NCI-H524 treated with DMSO at 0.1 percent for 48 hours (cell line): Measurements from ENCODE around the gene GNAS.
"Not testable (repeated sequence)": the region's sequence is repeated elsewhere in the genome, so short reads cannot be mapped to it uniquely, and the experiment has no call there.

Experiments
- DNase-seq: peaks from one replicate; lab custom pipeline; 2025; lab: John Stamatoyannopoulos, UW

GNAS gene

GRCh38 chr20:58852543-58853271, at the start of gene GNAS:
Gene GNAS, plus strand, starts transcription at chr20:58852716.
- no peak for DNase-seq

- no peak for DNase-seq
Measured at GRCh38 chr20:58803533-58803932, 49.0 kb upstream of the GNAS start.

GRCh38 chr20:58807801-58808200, 44.7 kb upstream of the GNAS start:
- no peak for DNase-seq

GRCh38 chr20:58808271-58809046, 44.1 kb upstream of the GNAS start:
- DNase-seq: no peak

- DNase-seq: no peak
Measured at GRCh38 chr20:58810116-58810878, 42.2 kb upstream of the GNAS start.

- DNase-seq: no peak
Measured at GRCh38 chr20:58810879-58811250, 41.7 kb upstream of the GNAS start.

- DNase-seq: no peak
Measured at GRCh38 chr20:58811334-58811733, 41.2 kb upstream of the GNAS start.

GRCh38 chr20:58813369-58813768, 39.1 kb upstream of the GNAS start:
- no peak for DNase-seq

GRCh38 chr20:58815448-58815847, 37.1 kb upstream of the GNAS start:
- DNase-seq: no peak

GRCh38 chr20:58816051-58816450, 36.5 kb upstream of the GNAS start:
- DNase-seq: no peak

- no peak for DNase-seq
Measured at GRCh38 chr20:58816957-58817651, 35.4 kb upstream of the GNAS start.

GRCh38 chr20:58817748-58818147, 34.8 kb upstream of the GNAS start:
- DNase-seq: no peak

- DNase-seq: no peak
Measured at GRCh38 chr20:58818586-58819285, 33.8 kb upstream of the GNAS start.

GRCh38 chr20:58819921-58820320, 32.6 kb upstream of the GNAS start:
- DNase-seq: no peak

GRCh38 chr20:58820515-58820914, 32.0 kb upstream of the GNAS start:
- DNase-seq: not testable (repeated sequence)

GRCh38 chr20:58822149-58822548, 30.4 kb upstream of the GNAS start:
- no peak for DNase-seq

- DNase-seq: no peak
Measured at GRCh38 chr20:58822748-58823730, 29.5 kb upstream of the GNAS start.

GRCh38 chr20:58824843-58825242, 27.7 kb upstream of the GNAS start:
- DNase-seq: no peak

GRCh38 chr20:58825450-58825849, 27.1 kb upstream of the GNAS start:
- DNase-seq: no peak

- no peak for DNase-seq
Measured at GRCh38 chr20:58826271-58826670, 26.2 kb upstream of the GNAS start.
